Stimulated activated memory B cell treated with anti-CD40 and anti-IgM and Interleukin-4, amounts not matched to agents 10 μg/mL and 1 μg/mL and 100 μg/mL, for 72 hours (primary cell): ENCODE data around the gene GPX4.
A peak's percentile ranks its signal among the peaks of the same experiment; 100 is the strongest.

Source experiments
- ATAC-seq: fragments of 150-1000 bp; cut with Tn5 transposase; 2 replicates; pipeline ENCODE4 v1.10.0; 2021
- H3K27ac Mint-ChIP-seq: one replicate; pipeline ENCODE4 v1.8.0; 2022; ENCODE audit warnings: mild to moderate bottlenecking, mixed read lengths
- H3K27me3 Mint-ChIP-seq: one replicate; pipeline ENCODE4 v1.8.0; 2022; ENCODE audit warnings: mixed read lengths
- H3K36me3 Mint-ChIP-seq: one replicate; pipeline ENCODE4 v1.8.0; 2022; ENCODE audit warnings: mixed read lengths
- H3K4me1 Mint-ChIP-seq: one replicate; pipeline ENCODE4 v1.8.0; 2022; ENCODE audit warnings: mixed read lengths
- H3K4me3 Mint-ChIP-seq: one replicate; pipeline ENCODE4 v1.8.0; 2022; ENCODE audit warnings: mild to moderate bottlenecking, moderate library complexity, mixed read lengths
- H3K9me3 Mint-ChIP-seq: one replicate; pipeline ENCODE4 v1.8.0; 2022; ENCODE audit warnings: mixed read lengths

Gene GPX4

DNA sequence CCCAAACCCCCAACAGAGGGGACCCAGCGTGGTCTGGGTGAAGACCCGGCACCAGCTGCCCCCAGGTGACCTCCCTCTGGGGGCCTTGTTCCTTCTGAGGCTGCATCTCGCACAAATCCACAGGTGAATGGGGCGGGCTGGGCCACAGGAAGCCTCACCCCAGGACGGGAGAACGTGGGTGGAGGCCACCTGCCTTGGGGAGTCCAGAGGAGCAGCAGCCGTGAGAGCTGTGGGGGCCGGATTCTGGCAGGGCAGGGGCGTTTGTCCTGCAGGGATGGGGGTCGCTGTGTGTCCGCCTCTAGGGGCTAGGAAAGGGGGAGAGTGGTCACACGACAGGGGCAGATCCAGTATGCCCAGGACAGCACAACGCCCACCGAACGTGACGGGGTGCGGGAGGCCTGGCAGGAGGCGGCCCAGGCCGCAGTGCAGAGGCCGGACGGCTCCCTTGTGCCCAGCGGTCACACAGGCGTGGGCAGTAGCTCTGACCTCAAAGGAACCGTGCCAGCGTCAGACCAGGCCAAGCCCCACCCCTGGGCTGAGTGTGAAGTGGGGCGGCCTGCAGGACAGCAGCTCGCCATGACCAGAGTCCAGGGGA is 15.3 kb upstream of the GPX4 start:
- Mint-ChIP-seq H3K9me3 (no peaks in the 10 kb centered on the region), H3K36me3 (peaks cover 55% of the 10 kb centered on the region), H3K27me3 (no peaks in the 10 kb centered on the region), H3K4me1 (peaks cover 65% of the 10 kb centered on the region), H3K27ac (peak overlapping the region; percentile 77), H3K4me3 (peak overlapping the region; percentile 25)
- peak; percentile 7 for ATAC-seq

DNA sequence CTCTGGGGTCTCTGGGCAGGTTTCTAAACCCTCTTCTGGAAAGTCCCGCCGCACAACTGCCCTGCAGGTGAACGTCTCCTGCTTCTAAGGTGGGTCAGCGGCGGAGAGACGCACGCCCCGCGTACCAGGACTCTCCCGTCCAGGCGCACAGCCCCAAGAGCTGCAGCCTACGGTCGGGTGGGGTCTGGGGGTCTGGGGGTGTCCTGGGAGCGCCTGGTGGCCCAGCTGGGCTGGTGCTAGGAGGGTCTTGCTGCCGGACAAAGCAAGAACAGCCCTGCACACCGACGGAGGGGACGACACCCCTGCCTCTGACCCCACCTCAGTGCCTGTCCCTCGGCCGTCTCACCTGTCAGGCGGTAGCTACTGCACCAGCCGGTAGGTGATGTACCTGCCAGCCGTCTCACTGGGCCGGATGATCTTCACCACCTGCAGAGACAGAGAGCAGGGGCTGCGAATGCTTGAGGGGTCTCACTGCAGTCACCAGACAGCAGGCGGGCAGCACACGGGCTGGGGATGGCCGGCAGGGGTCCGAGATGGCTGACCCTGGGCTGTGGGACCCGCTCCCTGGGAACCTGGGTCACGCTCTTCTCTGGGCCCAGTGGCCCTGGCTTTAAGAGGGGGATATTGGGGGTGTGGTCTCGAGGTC is 14.5 kb upstream of the GPX4 start:
- Mint-ChIP-seq H3K4me3 (no peak overlapping the region), H3K9me3 (no peaks in the 10 kb centered on the region), H3K27ac (peak overlapping the region; percentile 77), H3K27me3 (no peaks in the 10 kb centered on the region), H3K4me1 (peaks cover 65% of the 10 kb centered on the region), H3K36me3 (peaks cover 48% of the 10 kb centered on the region)
- ATAC-seq = no peak

DNA sequence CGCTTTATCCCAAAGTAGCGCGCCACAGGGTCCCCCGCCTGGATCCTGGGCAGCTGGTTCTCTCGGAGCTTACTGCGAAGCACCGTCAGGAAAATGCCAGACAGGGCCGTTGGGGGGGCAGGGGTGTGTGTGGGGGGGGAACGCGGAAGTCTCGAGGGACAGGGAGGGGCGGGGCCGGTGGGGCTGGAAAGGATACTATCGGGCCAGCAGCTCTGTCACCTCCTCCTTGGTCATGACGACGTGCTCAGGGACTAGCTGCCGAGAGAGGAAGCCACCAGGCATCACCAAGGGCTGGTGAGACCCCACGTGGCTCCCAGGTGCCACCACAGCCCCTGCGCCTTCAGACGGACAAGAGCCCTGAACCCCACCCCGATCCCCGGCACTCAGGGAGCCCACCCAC is 13.9 kb upstream of the GPX4 start:
- Mint-ChIP-seq H3K4me3 (no peak overlapping the region), H3K4me1 (peaks cover 65% of the 10 kb centered on the region), H3K9me3 (no peaks in the 10 kb centered on the region), H3K27ac (peak overlapping the region; percentile 77), H3K36me3 (peaks cover 42% of the 10 kb centered on the region), H3K27me3 (no peaks in the 10 kb centered on the region)
- ATAC-seq = no peak

DNA sequence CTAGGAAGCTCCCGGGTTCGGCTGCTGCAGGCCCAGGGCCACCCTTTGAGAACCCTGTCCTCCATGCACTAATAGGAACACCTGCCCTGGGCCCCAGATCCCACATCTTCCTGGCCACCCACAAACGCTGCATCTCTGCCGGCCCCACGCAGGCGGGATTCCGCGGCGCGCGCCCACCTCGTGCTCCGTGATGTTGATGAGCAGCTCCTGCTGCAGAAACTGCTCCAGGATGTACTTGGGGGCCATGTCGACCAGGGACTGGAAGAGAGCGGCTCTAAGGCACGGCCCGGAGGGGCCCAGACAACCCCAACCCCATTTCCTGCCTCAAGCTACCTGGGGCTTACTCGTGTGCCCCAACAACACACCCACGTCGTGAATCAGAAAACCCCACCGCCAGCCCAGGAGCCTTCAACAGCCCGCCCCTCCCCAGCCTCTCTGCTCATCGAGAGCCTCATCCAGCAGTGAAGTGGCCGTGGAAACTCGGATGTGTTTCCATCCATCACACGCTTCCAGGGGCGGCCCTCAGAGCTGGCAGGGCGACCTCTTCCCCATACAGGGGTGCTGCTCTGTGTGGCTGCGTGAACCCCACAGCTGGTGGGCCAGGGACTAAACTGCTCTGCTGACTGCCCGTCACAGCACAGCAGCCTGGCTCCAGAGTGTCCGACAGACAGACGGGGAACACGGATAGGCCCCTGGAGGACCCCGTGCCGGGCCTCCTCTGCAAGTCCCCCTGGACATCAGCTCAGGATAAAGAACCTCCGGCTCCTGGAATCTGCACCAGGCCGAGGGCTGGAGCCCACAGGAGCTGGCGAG is 12.9 kb upstream of the GPX4 start:
- H3K36me3 Mint-ChIP-seq = peaks cover 33% of the 10 kb centered on the region
- ATAC-seq = no peak

DNA sequence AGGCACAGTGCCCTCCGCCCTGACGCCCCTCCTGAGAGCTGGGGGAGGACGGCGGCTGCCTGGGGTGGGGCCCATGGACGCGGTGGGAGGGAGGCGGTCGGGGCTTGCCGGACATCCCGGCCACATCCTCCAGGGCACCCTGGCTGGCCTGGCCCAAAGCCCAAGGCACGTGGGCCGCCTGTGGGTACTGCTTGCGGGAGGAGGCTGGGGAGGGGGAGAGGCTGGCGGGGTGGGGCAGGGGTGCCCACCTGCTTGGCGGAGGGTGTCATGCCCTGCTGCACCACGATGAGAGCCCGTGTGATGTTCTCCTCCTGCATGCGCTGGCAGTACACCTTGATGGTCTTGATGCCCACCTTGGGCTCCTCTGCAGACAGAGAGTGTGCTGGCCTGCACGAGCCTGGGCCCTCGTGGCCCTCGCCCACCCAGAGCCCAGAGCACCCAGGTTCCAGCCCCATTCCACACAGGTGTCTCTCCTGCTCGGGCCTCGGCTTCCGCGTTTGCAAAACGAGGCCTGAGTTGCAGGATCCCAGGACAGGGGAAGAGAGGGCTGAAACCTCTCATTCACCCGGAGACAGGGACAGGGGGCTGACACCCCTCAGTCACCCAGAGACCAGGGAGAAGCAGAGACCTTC is 12.1 kb upstream of the GPX4 start:
- Mint-ChIP-seq H3K4me1 (peaks cover 67% of the 10 kb centered on the region), H3K27ac (no peak overlapping the region), H3K36me3 (peaks cover 33% of the 10 kb centered on the region), H3K9me3 (no peaks in the 10 kb centered on the region), H3K27me3 (no peaks in the 10 kb centered on the region), H3K4me3 (no peak overlapping the region)
- no peak for ATAC-seq

More for the DNA sequence above, 12.9 kb upstream of the GPX4 start:
- Mint-ChIP-seq H3K27ac (no peak overlapping the region), H3K27me3 (no peaks in the 10 kb centered on the region), H3K9me3 (no peaks in the 10 kb centered on the region), H3K4me3 (no peak overlapping the region), H3K4me1 (peaks cover 65% of the 10 kb centered on the region)

DNA sequence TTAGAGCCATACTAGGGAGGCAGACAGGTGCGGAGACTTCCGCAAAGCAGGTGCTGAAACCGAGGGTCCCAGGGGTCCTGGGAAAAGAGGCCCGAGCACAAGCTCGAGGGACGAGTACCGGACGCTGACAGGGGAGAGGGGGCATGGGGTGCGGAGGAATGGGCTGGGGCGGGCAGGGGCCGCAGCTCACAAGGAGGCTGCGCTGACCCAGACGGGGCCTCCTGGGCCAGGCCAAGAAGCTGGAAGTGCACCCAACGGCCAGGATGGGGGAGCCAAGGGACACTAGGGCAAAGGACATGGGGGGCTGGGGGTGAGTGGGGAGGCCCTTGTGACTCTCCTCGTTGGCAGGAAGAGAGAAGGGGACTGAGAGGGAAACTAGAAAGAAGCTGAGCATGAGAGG is 10.5 kb upstream of the GPX4 start:
- peaks cover 64% of the 10 kb centered on the region for H3K4me1 Mint-ChIP-seq
- no peaks in the 10 kb centered on the region for H3K27me3 Mint-ChIP-seq
- H3K27ac Mint-ChIP-seq = no peak overlapping the region
- peak overlapping the region; percentile 91 for H3K4me3 Mint-ChIP-seq
- H3K36me3 Mint-ChIP-seq = peaks cover 25% of the 10 kb centered on the region
- ATAC-seq = no peak
- no peaks in the 10 kb centered on the region for H3K9me3 Mint-ChIP-seq

DNA sequence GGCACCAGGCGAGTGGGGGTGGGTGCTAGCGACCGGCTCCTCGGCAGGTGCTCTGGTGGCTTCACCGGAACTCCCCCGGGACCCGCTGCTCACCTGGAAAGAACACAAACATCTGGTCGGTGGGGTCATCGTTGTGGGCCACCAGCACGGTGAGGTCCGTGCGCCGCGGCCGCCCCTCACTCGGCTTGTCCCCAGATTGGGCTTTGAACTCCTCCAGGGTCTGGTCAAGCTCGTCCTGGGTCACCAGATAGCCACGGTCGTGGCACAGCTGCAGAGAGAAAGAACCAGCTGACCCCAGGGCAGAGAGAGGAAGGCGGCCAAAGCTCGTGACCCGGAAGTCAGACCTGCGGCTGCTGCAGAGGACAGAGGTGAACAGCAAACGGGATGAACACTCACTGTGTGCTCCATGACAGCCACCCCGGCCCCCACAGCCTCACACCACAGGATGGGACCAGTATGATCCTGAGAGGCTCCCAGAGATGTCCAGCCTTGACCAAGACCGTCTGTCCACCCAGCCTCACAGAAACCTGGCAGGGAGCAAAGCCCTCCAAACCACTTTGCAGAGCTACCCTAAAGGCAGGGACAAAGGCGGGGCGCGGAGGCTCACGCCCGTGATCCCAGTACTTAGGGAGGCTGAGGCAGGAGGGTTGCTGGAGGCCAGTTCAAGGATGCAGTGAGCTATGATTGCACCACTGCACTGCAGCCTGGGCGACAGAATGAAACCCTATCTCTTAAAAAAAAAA is 9.8 kb upstream of the GPX4 start:
- H3K9me3 Mint-ChIP-seq = no peaks in the 10 kb centered on the region
- peak overlapping the region; percentile 91 for H3K4me3 Mint-ChIP-seq
- H3K27me3 Mint-ChIP-seq = no peaks in the 10 kb centered on the region
- peak overlapping the region; percentile 87 for H3K27ac Mint-ChIP-seq
- peaks cover 64% of the 10 kb centered on the region for H3K4me1 Mint-ChIP-seq
- ATAC-seq = no peak
- H3K36me3 Mint-ChIP-seq = peaks cover 23% of the 10 kb centered on the region

DNA sequence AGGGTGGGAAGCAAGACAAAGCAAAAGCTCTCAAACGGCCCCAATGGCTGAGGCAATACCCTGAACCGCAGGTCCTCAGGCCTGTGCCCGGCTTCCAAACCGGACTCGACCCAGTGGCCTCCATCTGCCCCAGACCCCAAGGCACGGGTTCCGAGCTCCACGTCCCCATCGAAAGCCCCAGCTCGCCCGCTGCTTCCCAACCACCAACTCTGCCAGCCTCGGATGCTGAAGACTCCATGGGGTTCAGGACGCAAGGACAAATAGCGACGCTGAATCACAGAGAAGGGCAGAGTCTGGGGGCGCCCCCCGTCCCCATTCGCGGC is 9.2 kb upstream of the GPX4 start:
- ATAC-seq = no peak
- Mint-ChIP-seq H3K4me3 (peak overlapping the region; percentile 91), H3K36me3 (peaks cover 18% of the 10 kb centered on the region), H3K27ac (peak overlapping the region; percentile 87), H3K9me3 (no peaks in the 10 kb centered on the region), H3K27me3 (no peaks in the 10 kb centered on the region), H3K4me1 (peaks cover 65% of the 10 kb centered on the region)

DNA sequence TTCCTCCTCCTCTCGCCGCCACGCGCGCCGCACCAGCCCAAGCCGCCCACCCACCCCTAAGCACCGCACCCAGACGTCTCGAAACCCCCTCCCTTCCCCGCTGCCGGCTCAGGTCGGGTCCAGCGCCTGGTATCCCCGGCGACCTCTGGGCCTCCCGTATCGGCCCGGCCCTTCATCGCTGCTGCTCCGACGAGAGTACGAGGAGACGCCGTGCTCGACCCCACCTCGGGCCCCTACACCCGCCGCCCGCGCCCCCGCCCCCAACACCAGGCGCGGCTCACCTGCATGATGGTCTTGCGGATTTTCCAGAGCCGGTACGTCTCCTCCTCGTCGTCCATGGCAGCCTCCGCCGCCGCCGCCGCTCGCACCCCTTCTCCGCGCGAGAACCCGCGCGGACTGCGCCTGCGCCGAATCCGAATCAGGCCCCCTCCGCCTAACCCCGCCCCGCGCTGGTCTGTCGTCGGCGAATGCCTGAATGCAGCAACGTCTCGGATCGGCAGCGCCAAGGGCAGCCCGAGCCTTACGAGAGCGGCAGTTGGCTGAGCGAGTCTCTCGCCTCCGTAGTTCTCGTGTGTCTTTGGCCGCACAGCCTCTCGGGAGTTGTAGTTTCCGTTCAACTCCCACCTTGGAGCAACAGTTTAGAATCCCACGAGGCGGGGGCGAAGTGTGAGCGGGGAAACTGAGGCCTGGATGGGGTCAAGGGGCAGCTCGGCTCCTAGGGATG is 8.7 kb upstream of the GPX4 start, which contains the start of gene POLR2E:
TSS of gene POLR2E (minus strand) at position 398 of the 724 bp plus-strand sequence. CDS start at position 338, 60 bp downstream.
- H3K27ac Mint-ChIP-seq = peak within 1 kb of the TSS; percentile 87
- H3K27me3 Mint-ChIP-seq = no peaks in the 10 kb centered on the region
- peaks cover 2% of the 10 kb centered on the region for H3K9me3 Mint-ChIP-seq
- peaks cover 70% of the 10 kb centered on the region for H3K4me1 Mint-ChIP-seq
- peak; percentile 97 for ATAC-seq
- H3K4me3 Mint-ChIP-seq = peak within 1 kb of the TSS; percentile 91
- peaks cover 18% of the 10 kb centered on the region for H3K36me3 Mint-ChIP-seq

DNA sequence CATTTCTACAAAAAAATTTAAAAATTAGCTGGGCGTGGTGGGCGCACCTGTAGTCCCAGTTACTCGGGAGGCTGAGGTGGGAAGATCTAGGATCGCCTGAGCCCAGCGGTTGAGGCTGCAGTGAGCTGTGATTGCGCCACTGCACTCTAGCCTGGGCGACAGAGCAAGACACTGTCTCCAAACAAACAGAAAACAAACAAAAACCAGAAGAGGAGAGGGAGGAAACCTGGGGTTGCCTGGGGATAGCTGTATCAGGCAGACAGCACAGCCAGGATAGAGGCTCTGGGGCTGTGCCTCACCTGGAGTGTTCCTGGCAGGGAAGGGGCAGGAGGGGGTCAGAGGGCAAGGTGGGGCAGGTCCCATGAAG is 6.0 kb upstream of the GPX4 start:
- H3K36me3 Mint-ChIP-seq = peaks cover 12% of the 10 kb centered on the region
- peak overlapping the region; percentile 63 for H3K27ac Mint-ChIP-seq
- ATAC-seq = no peak
- no peak overlapping the region for H3K4me3 Mint-ChIP-seq
- H3K9me3 Mint-ChIP-seq = peaks cover 2% of the 10 kb centered on the region
- H3K27me3 Mint-ChIP-seq = no peaks in the 10 kb centered on the region
- peaks cover 80% of the 10 kb centered on the region for H3K4me1 Mint-ChIP-seq

DNA sequence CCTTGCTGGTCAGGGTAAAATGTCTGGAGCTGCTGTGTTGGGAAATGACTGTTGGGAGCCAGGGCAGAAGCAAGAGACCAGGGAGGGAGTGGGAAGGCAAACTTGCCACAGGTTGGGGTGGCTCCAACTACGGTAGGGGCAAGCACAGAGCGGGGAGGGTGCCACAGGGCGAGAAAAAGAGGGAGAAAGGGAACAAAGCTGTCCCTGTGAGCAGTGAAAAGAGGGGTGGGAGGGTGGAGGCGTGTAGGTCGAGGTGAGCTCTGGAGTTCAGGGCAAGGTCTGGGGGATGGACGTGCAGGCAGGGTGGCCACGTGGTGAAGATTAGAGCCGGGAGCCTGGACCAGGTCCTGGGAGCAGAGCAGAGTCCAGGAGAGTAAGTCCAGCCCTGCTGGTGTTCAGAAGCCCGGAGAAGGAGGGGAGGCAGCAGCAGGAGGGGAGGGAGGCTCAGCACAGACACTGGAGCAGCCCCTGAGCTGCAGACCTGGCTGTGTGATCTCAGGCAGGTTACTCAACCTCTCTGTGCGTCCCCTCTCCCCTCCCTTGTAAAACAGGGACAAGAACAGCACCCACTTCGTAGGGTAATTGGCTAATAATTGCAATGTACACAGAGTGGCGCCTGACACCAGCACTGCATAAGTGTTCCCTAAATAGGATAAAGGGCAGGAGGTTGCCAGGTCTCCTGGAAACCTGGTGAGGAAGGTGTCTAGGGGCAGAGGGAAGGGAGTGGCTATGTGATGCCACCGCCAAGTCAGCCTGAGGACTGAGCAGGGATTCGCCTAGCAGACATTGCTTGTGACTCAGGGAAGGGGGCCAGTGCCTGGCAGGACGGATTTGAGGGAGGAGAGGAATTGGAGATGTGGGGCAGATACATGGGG is 5.4 kb upstream of the GPX4 start:
- H3K36me3 Mint-ChIP-seq = peaks cover 6% of the 10 kb centered on the region
- H3K27ac Mint-ChIP-seq = peak overlapping the region; percentile 63
- H3K4me1 Mint-ChIP-seq = peaks cover 82% of the 10 kb centered on the region
- peaks cover 2% of the 10 kb centered on the region for H3K9me3 Mint-ChIP-seq
- ATAC-seq = no peak
- H3K4me3 Mint-ChIP-seq = peak overlapping the region; percentile 16
- no peaks in the 10 kb centered on the region for H3K27me3 Mint-ChIP-seq

DNA sequence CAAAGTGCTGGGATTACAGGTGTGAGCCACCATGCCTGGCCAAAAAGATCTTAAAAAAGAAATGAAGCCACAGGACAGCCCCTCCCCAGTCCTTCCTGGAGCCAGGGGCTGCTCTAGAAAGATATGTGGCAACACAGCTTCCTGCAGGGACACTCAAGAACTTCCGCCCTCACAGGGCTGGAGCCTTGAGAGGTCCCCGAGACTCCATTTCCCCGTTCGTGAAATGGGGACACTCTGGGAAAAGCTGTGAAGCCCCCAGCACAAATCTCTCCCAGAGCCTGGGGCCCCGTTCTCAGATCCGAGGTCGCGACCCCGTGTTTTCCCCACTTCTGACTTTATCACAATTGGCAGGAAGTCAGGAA is 2.5 kb upstream of the GPX4 start:
- Mint-ChIP-seq H3K27me3 (no peaks in the 10 kb centered on the region), H3K9me3 (peaks cover 2% of the 10 kb centered on the region), H3K4me3 (no peak overlapping the region), H3K36me3 (peaks cover 9% of the 10 kb centered on the region), H3K4me1 (peaks cover 57% of the 10 kb centered on the region), H3K27ac (peak overlapping the region; percentile 90)
- ATAC-seq = no peak

DNA sequence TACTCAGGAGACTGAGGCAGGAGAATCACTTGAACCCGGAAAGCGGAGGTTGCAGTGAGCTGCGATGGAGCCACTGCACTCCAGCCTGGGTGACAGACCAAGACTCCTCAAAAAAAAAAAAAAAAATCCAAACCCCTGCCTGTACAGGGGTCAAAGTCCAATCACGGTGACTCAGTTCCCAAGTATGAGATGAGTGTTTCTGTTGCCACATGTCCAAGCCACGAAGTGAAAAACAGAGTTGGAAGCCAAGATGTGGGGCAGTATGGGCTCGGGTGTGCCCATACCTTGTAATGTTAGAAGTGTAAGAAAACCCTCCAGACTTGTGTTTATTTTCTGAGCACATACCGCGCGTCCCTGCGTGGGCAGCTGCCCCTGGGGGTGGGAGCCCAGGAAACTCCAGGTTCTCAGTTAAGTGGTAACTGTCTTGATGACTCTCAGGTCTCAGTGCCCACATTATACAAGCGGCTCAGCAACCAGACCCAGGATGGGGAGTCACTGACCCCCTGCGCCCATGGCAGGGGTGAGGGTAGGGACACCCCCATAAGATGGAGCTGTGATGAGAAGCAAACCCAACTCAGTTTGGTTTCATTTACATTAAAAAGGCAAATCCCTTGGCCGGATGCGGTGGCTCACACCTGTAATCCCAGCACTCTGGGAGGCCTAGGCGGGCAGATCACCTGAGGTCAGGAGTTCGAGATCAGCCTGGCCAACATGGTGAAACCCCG is 1.2 kb upstream of the GPX4 start:
- Mint-ChIP-seq H3K36me3 (peaks cover 16% of the 10 kb centered on the region), H3K4me3 (peak overlapping the region; percentile 73), H3K27ac (peak overlapping the region; percentile 90), H3K4me1 (peaks cover 64% of the 10 kb centered on the region), H3K9me3 (peaks cover 2% of the 10 kb centered on the region), H3K27me3 (no peaks in the 10 kb centered on the region)
- ATAC-seq = peak; percentile 6
